IPS-18c (cell line): ENCODE measurements around the gene HS2ST1.

Source experiments
- H3K4me3 ChIP-seq: 2 replicates; pipeline ENCODE4 v1.7.0; 2013; ENCODE audit warnings: low read depth, mild to moderate bottlenecking, low read length, moderate library complexity; ENCODE audit not compliant: insufficient read depth
- H3K9me3 ChIP-seq: one replicate; pipeline ENCODE4 v1.6.1; 2013; ENCODE audit warnings: mild to moderate bottlenecking, low read length, moderate library complexity; ENCODE audit not compliant: control insufficient read depth, insufficient read depth

Gene HS2ST1

GRCh38 chr1:87129606-87130005, 215.2 kb downstream of the HS2ST1 start:
- Histone ChIP-seq H3K9me3 (no peaks in the 10 kb centered on the region), H3K4me3 (no peak overlapping the region)

- H3K9me3 ChIP-seq = no peaks in the 10 kb centered on the region
- no peak overlapping the region for H3K4me3 ChIP-seq
Measured at GRCh38 chr1:87130438-87130837, 216.0 kb downstream of the HS2ST1 start.

- Histone ChIP-seq H3K9me3 (no peaks in the 10 kb centered on the region), H3K4me3 (peak overlapping the region; percentile 42; the same call in 1 of the 2 replicates)
Measured at GRCh38 chr1:87131809-87132283, 217.4 kb downstream of the HS2ST1 start.

GRCh38 chr1:87132284-87132870, 217.9 kb downstream of the HS2ST1 start:
- H3K9me3 ChIP-seq = no peaks in the 10 kb centered on the region
- peak overlapping the region; percentile 42; the same call in 1 of the 2 replicates for H3K4me3 ChIP-seq

- Histone ChIP-seq H3K4me3 (no peak overlapping the region; the same call in 1 of the 2 replicates), H3K9me3 (no peaks in the 10 kb centered on the region)
Measured at GRCh38 chr1:87134061-87134460, 219.6 kb downstream of the HS2ST1 start.

GRCh38 chr1:87134625-87135328, 220.3 kb downstream of the HS2ST1 start:
- no peaks in the 10 kb centered on the region for H3K9me3 ChIP-seq

GRCh38 chr1:87135329-87135712, 220.9 kb downstream of the HS2ST1 start:
- Histone ChIP-seq H3K4me3 (no peak overlapping the region), H3K9me3 (no peaks in the 10 kb centered on the region)

More at GRCh38 chr1:87134625-87135328, 220.3 kb downstream of the HS2ST1 start:
- H3K4me3 ChIP-seq = no peak overlapping the region

GRCh38 chr1:87136607-87137341, 222.3 kb downstream of the HS2ST1 start:
- H3K9me3 ChIP-seq = no peaks in the 10 kb centered on the region
- H3K4me3 ChIP-seq = no peak overlapping the region

GRCh38 chr1:87137342-87137739, 222.9 kb downstream of the HS2ST1 start:
- Histone ChIP-seq H3K9me3 (no peaks in the 10 kb centered on the region), H3K4me3 (no peak overlapping the region)

- no peaks in the 10 kb centered on the region for H3K9me3 ChIP-seq
- no peak overlapping the region for H3K4me3 ChIP-seq
Measured at GRCh38 chr1:87140831-87141540, 226.6 kb downstream of the HS2ST1 start.

- H3K4me3 ChIP-seq = no peak overlapping the region
- no peaks in the 10 kb centered on the region for H3K9me3 ChIP-seq
Measured at GRCh38 chr1:87141556-87141955, 227.1 kb downstream of the HS2ST1 start.

- Histone ChIP-seq H3K9me3 (no peaks in the 10 kb centered on the region), H3K4me3 (no peak overlapping the region)
Measured at GRCh38 chr1:87143413-87144135, 229.1 kb downstream of the HS2ST1 start.

- H3K4me3 ChIP-seq = no peak overlapping the region
- no peaks in the 10 kb centered on the region for H3K9me3 ChIP-seq
Measured at GRCh38 chr1:87144316-87144895, 230.0 kb downstream of the HS2ST1 start.

- no peak overlapping the region; the same call in 1 of the 2 replicates for H3K4me3 ChIP-seq
- no peaks in the 10 kb centered on the region for H3K9me3 ChIP-seq
Measured at GRCh38 chr1:87144981-87145380, 230.5 kb downstream of the HS2ST1 start.

- Histone ChIP-seq H3K9me3 (no peaks in the 10 kb centered on the region), H3K4me3 (no peak overlapping the region)
Measured at GRCh38 chr1:87146538-87146937, 232.1 kb downstream of the HS2ST1 start.

- no peaks in the 10 kb centered on the region for H3K9me3 ChIP-seq
- H3K4me3 ChIP-seq = no peak overlapping the region
Measured at GRCh38 chr1:87146986-87147385, 232.6 kb downstream of the HS2ST1 start.
